GM18511 (cell line): ENCODE results near the gene SLC35F6.
A peak's percentile ranks its signal among the peaks of the same experiment; 100 is the strongest.
"Not testable (repeated sequence)": the region's sequence is repeated elsewhere in the genome, so short reads cannot be mapped to it uniquely, and the experiment has no call there.

ENCODE experiments used
- ATAC-seq: cut with Tn5 transposase; IDR thresholded peaks from one replicate; pipeline ENCODE4 v1.9.1; 2021; ENCODE audit warnings: mild to moderate bottlenecking, moderate library complexity; ENCODE audit not compliant: unreplicated experiment

The SLC35F6 gene

DNA sequence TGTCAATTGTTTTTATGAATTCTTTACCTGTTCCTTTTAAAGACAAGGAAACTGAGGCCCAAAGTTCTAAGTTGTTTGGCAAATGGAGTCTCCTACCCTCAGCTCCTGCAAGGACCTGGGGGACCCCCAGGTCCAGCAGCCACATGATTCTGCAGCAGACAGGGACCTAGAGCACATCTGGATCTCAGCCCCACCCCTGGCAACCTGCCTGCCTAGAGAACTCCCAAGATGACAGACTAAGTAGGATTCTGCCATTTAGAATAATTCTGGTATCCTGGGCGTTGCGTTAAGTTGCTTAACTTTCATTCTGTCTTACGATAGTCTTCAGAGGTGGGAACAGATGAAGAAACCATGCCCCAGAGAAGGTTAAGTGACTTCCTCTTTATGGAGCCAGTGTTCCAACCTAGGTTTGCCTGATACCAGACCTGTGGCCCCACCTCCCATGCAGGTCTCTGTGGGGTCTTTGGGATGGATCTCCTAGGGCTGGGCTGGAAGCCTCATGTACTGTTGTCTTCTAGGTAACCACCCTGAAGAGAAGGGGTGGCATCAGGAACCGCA lies 16.2 kb downstream of the SLC35F6 start:
- no peak for ATAC-seq

DNA sequence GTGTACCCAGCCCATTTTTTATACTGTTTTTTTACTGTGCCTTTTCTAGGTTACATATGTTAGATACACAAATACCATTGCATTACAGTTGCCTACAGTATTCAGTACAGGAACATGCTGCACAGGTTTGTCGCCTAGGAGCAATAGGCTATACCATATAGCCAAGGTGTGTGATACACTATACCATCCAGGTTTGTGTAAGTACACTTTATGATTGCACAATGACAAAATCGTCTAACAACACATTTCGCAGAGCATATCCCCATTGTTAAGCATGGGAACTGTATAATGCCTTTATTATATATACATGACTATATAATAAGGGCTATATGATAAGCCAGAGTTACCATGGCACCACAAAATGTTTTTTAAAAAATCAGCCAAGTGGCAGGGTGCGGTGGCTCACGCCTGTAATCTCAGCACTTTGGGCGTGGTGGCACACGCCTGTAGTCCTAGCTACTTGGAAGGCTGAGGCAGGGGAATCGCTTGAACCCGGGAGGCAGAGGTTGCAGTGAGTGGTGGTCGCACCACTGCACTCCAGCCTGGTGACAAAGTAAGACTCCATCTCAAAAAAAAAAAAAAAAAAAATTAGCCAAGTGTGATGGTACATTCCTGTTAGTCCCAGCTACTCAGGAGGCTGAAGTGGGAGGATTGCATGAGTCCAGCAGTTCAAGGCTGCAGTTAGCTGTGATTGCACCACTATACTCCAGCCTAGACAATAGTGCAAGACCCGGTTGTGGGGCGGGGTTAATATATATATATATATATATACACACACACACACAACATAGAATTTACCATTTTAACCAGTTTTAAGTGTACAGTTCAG lies 19.0 kb downstream of the SLC35F6 start:
- no peak for ATAC-seq

DNA sequence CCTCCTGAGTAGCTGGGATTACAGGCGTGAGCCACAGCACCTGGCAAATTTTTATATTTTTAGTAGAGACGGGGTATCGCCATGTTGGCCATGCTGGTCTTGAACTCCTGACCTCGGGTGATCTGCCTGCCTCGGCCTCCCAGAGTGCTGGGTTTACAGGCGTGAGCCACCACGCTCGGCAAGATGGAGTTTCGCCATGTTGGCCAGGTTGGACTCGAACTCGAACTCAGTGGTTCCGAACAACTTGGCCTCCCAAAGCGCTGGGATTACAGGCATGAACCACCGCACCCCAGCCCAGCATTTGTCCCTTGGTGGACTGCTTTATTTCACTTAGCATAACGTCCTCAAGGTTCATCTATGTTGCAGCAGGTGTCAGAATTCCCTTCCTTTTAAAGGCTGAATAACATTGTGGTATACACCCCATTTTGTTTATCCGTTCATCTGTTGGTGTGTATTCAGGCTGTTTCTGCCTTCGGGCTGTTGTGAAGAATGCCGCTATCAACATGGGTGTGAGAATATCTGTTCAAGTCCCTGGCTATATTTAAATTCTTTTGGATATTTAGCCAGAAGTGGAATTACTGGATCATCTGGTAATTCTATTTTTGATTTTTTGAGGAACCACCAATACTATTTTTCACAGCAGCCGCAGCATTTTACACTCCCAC lies 20.6 kb downstream of the SLC35F6 start:
- no peak for ATAC-seq

DNA sequence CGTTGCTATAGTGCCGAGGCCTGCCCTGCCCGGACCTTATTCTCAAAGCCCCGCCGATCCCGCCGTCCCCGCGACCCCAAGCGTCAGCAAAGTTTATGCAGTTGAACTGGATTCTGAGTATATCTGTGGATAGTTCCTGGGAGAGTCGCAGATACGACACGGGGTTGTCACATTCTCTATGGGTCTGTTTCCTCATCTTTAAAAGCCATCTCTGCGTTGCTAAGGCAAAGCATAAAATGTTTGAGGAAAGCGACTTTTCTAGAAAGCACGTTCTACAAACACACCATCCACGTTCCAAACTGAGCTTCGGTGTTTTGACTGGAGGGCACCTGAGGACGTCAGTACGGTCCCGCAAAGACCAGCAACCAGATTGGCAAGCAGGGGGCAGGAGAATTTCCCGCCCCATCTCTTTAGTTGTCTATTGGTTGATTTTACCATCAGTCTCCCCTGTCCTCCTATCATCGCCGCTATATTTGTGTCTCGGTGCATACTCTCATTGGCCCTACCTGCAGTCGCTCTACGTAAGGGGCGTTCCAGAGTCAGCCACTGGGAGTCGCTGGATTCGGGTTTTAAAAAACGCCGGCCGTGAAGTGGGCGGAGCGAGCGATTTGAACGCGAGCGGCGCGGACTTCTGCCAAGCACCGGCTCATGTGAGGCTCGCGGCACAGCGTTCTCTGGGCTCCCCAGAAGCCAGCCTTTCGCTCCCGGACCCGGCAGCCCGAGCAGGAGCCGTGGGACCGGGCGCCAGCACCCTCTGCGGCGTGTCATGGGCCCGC lies 21.5 kb downstream of the SLC35F6 start, which contains the start of gene CENPA:
Gene CENPA, plus strand, starts transcription at position 626 of the 776 bp plus-strand sequence. Its CDS starts 141 bp downstream, at position 767.
- peak; percentile 99 for ATAC-seq

DNA sequence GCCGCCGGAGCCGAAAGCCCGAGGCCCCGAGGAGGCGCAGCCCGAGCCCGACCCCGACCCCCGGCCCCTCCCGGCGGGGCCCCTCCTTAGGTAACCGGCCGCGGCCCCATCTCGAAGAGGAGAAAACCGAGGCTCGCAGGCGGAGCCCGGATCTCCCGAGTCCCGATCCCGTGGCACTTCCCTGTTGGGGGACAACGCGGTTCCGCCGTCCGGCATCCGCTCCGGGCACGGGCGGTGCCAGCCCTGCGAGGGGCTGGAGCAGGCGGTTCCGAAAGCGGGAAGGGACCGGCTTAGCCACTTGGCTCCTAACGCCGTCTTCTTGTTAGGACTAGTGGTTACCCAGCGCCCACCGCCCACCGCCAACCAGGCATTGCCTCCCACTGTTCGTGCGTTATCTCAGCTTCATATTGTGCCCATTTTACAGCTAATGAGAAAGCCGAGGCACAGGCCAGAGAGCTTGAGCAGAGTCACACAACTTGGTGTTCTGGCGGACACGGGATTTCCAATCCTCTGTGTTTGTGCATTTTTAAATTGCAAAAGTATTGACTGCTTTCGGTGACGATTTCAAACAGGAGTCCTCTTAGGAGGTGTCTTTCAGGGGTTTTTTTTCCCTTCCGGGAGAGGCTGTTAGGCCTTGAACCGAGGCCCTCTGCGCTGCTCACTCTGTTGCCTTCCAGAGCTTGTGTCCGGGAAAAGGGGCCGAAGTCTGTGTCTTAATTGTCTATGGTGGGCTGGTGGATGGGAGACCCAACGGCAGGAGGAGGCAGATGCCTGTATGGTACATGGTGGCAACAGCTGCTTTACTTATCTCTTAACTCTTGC lies 22.3 kb downstream of the SLC35F6 start:
- ATAC-seq: peak; percentile 15

DNA sequence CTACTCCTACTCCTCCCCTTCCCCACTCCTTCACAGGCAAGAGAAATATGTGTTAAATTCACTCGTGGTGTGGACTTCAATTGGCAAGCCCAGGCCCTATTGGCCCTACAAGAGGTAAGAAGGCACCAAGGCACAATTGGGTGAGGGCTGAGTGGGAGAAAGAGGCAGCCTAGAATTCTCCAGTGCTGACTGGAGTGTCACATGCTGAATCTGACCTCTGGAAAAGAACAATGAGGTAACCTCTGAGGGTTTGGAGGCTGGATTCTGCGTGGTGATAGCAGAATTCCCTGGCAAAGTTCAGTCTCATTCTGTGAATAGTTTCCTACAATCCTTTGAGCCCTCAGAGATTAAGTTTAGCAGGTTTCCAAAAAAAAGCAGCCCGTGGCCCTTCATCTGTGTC lies 28.6 kb downstream of the SLC35F6 start:
- no peak for ATAC-seq

DNA sequence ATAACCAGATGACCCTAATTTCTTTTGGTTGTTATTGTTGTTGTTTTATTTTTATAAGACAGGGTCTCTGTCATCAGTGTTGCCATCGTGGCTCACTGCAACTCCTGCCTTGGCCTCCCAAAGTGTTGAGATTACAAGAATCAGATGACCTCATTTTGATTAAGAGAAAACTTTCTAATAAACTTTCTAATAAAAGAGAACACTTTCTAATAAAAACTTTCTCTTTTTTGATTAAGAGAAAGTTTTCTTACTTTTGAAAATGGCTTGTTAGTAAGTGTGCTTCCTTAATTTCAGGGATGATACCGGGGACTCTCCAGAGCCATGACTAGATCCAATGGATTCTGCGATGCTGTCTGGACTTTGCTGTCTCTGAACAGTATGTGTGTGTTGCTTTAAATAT lies 29.4 kb downstream of the SLC35F6 start:
- ATAC-seq: no peak

DNA sequence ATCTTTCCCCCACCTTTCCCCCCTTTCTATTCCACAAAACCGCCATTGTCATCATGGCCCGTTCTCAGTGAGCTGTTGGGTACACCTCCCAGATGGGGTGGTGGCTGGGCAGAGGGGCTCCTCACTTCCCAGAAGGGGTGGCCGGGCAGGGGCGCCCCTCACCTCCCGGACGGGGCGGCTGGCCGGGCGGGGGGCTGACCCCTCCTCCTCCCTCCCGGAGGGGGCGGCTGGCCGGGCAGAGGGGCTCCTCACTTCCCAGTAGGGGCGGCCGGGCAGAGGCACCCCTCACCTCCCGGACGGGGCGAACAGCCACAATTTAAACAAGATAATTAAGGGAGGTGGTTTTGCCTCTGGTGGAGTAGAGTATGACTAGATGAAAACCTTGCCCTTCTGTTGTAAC lies 31.1 kb downstream of the SLC35F6 start:
- not testable (repeated sequence) for ATAC-seq

DNA sequence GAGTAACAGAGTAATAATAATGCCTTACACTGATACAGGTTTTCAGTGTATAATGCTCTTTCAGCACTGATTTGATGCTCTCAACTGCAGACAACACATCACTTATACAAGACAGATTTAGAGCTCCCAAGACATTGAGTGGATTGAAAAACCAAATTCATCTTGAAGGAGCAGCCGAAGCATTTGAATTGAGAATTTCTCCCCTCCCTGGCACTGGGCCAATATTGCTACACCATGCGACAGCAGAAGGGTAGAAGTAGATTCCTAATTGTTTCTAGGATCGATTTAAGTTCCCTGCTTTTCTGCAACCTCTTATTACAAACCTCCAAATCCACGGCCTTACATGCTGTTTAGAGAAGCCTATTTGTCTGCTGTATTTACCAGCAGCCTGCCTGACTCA lies 37.2 kb downstream of the SLC35F6 start:
- ATAC-seq: no peak

DNA sequence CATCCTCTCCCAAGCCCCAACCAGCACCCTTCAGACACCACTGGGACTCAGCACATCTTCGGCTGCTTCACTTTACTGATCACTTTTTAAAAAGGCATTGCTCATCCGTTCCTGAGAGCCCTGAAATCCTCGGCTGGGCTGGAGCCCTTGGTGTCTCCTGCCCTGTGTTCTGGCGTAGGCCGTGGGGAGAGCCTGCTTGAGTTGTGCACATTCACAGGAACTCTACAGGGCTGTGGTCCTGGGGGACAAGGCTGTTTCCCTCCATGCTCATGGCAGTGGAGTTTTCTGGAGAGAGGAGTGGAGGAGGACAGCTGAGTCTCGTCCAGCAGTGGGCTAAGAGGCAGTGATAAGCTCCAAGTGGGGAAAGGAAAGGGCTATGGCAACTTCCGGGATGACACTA lies 37.7 kb downstream of the SLC35F6 start:
- no peak for ATAC-seq

DNA sequence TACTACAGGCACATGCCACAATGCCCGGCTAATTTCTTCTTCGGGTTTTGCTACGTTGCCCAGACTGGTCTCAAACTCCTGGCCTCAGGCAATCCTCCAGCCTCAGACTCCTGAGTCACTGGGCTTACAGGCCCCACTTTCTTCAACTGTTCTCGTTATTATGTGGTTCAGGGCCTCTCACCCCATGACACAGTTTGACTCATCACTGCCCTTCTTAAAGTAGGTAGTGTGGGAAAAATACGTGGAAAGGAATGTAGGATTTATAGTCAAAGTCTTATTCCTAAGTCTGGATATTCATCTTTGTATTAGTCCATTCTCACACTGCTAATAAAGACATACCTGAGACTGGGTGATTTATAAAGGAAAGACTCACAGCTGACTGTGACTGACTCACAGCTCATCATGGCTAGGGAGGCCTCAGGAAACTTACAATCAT lies 41.2 kb downstream of the SLC35F6 start:
- ATAC-seq: no peak

DNA sequence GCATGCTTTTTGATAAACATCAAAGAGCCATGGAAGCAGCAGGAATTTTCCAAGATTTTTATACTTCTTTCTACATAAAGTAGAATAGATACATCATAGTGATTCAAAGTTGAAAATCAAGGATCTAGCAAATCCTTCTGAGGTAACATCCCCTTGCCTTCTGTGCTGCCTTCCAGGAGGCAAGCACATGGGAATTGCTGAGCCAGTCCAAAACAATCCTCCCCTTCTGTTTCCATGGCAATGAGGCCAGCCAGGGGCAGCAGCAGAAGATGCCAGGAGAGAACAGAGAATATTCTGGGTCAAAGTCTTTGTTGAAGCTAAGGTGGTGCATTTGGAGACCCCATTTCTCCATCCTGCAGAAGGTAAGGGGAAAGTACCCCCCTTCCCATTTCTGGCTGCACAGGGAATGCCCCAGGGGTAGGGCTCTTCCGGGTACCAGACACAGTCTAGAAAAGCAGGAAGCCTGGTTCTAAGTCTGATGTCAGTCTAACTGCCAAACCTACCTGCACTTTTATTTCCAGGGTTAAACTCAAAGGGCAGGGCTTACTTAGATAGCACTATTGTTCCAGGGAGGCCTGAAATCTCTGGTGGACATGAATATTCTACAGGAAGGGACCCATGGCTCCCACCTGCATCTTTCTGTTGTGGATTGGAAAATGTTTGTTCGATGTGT lies 43.8 kb downstream of the SLC35F6 start:
- no peak for ATAC-seq

DNA sequence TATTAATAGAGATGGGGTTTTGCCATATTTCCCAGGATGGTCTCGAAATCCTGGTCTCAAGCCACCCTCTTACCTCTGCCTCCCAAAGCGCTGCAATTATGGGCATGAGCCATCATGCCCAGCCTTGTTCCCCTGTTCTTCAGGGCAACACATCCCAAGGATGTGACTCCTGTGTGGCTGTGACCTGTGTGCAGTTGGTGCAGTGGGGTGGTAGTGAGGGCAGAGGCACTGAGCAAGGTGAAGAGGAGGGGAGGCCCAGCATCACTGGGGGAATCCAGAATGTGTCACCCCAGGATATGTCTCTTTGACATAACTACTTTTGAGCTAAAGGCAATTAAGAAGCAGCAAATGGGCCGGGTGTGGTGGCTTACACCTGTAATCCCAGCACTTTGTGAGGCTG lies 45.1 kb downstream of the SLC35F6 start:
- ATAC-seq: no peak

DNA sequence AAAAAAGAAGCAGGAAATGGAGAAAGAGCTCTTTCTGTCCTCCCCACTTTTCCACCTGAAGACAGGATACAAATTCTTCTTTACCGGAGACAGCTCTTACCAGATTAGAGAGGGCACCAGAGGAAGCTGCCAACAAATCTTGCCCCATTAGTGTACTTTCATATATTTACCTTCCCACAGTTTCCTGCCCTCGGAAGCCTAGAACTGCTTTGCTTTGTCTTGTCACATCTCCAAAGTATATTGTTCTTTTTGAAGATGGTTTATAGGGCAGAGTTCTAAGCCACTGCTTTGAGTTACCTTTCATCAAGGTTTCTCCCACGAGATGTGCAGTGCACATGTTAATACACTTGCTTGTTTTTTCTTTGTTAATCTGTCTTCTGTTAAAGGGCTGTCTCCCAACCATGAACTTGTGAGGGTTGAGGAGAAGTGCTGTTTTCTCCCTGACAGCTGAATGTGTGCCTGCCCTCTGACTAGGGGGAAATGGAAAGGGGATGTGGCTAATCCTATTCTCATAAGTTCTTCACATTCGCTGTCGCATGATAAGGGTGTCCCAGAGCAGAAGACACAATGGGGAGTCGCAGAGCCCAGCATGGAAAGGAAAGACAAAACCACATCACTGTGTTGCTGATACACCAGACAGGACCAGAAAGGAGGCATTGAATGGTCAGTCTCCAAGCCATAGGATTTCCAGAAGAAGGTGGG lies 45.9 kb downstream of the SLC35F6 start:
- no peak for ATAC-seq

DNA sequence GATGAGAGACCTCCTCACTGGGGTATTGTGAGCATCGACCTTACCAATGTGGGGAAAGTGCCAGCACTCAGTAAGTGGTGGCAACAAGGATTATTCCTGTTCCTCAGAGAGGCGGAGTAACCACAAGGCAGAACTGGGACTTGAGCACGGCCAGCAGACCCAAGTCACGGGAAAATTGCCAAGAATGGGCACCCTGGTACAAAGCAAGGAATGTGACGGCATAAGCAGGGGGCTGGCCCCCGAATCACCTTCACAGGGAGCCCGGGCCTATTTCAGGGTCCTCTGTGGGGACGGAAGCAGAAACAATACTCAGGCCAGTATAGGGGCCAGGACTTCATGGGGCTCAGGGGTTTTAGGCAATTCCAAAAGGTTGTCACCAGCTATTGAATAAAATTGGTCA lies 47.2 kb downstream of the SLC35F6 start:
- ATAC-seq: no peak

DNA sequence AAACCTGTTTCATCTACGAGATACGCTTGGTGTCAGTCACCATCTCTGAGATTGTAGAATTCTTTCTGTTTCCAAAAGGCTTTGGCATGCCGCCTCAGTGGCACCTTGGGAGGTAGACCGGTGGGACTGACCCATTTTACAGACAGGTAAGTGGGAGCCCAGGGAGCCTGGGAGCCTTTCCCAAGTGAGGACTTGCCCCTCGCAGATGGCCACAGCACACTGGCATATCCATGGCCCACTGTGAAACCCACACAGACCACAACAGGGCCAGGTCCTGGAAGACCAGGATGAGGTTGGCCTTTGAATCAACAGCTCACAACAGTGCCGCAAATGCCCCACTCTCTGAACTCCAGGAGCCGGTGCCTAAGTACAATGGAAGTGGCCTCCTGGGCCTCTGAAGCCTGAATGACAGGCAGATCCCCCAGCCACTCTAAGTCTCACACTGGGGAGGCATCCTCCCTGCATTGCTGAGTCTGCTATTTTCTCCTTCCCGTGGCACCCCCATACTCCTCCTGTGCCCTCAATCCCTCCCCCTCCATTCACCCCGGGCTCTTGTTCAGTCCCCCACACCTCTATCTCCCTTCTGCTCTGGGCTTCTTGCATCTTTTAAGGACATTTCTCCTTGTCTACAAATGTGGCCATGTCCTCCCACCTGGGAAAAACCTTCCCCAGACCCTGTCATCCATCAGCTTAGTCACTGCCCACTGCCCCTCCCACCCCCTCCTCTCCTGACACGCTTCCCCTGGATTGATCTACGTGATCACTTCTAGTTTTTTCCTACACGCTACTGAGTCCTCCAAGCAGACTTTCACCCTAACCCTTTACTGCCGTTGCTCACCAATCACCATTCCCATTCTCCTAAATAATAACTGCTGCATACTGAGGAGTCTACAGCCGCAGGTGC lies 48.0 kb downstream of the SLC35F6 start:
- ATAC-seq: no peak

DNA sequence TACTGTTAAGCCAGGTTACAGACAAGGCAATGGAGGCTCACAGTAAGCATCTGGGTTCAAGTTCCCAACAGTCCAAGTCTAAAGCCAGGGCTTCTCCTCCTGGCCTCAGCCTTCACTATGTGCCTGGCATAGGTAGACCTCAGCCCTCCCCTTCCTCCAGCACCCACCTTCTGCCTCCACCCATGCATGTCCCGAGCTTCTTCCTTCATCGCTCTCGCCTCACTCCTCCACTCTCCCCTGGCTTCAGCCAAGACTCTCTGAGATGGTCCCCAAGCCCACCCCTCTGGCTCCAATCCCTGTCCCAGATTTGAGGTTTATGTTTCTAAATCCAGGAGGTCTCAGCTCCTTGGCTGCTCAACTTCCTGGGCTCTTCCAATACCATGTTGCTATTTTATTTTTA lies 48.6 kb downstream of the SLC35F6 start:
- ATAC-seq: no peak

DNA sequence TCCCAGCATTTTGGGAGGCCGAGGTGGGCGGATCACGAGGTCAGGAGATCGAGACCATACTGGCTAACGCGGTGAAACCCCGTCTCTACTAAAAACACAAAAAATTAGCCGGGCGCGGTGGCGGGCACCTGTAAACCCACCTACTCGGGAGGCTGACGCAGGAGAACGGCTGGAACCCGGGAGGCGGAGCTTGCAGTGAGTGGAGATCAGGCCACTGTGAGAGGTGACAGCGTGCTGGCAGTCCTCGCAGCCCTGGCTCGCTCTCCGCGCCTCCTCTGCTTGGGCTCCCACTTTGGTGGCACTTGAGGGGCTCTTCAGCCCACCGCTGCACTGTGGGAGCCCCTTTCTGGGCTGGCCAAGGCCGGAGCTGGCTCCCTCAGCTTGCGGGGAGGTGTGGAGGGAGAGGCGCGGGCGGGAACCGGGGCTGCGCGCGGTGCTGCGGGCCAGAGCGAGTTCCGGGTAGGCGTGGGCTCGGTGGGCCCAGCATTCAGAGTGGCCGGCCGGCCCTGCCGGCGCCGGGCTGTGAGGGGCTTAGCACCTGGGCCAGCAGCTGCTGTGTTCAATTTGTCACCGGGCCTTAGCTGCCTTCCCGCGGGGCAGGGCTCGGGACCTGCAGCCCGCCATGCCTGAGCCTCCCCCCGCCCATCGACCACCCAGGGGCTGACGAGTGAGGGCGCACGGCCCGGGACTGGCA lies 50.1 kb downstream of the SLC35F6 start:
- not testable (repeated sequence) for ATAC-seq
